Panc1 (cell line): ENCODE data around the gene EEIG1. TPM values are rescaled to one million over a fixed set of nuclear protein-coding genes. Genes with fewer than 3 reads are reported as not detected.

ENCODE experiments used
- ATAC-seq: fragments of 200-7000 bp; cut with Tn5 transposase; 2 replicates; pipeline ENCODE4 v1.9.1; 2020; ENCODE audit warnings: mild to moderate bottlenecking, moderate library complexity
- BruUV-seq: library from RNA; stranded (reverse); fragments of 400-500 nt; replicated peaks from 2 replicates; lab custom pipeline; 2021; lab: Mats Ljungman, UMichigan
- CTCF ChIA-PET: fragments of 300-600 bp; sonication (Branson Sonifier 250); formaldehyde crosslinking; loops from one replicate; lab custom pipeline; 2022; ENCODE audit warnings: antibody characterized with exemption; lab: Charles Lee
- POLR2A ChIA-PET: fragments of 300-600 bp; sonication (Branson Sonifier 250); formaldehyde crosslinking; loops from one replicate; lab custom pipeline; 2022; ENCODE audit warnings: antibody characterized with exemption; lab: Charles Lee
- DNase-seq: peaks from one replicate; pipeline ENCODE4 v3.0.0-alpha.2; 2010; ENCODE audit warnings: low read depth, low spot score
- H3K27ac ChIP-seq: 2 replicates; pipeline ENCODE4 v1.5.1; 2011; ENCODE audit warnings: mild to moderate bottlenecking, low read length, inconsistent platforms
- H3K27me3 ChIP-seq: fragments of 200-500 bp; sonication (Bioruptor generic); 2 replicates; pipeline ENCODE4 v1.6.0; 2014; ENCODE audit warnings: low read length, inconsistent platforms; ENCODE audit not compliant: control insufficient read depth, insufficient read depth
- H3K36me3 ChIP-seq: fragments of 200-500 bp; sonication (Bioruptor generic); 2 replicates; pipeline ENCODE4 v1.5.1; 2014; ENCODE audit warnings: inconsistent platforms, mild to moderate bottlenecking, low read length, moderate library complexity; ENCODE audit not compliant: control insufficient read depth, insufficient read depth
- H3K4me1 ChIP-seq: 2 replicates; pipeline ENCODE4 v1.5.1; 2011; ENCODE audit warnings: inconsistent platforms, mild to moderate bottlenecking, low read length, moderate library complexity; ENCODE audit not compliant: control insufficient read depth, insufficient read depth
- H3K4me3 ChIP-seq, 2 experiments: 2 replicates each; pipeline ENCODE4 v1.5.1; 2011 to 2012; ENCODE audit warnings: low read depth in 2 of 2, low read length in 2 of 2, mild to moderate bottlenecking in 2 of 2, inconsistent platforms in 1 of 2, moderate library complexity in 1 of 2
- H3K9me3 ChIP-seq: fragments of 200-500 bp; sonication (Bioruptor generic); 2 replicates; pipeline ENCODE4 v1.5.1; 2014; ENCODE audit warnings: low read depth, mild to moderate bottlenecking, inconsistent platforms, low read length, moderate library complexity; ENCODE audit not compliant: control insufficient read depth, insufficient read depth
- CTCF ChIP-seq: fragments of 450-650 bp; IDR thresholded peaks from 2 replicates; pipeline ENCODE4 v1.5.1; 2017; ENCODE audit warnings: mild to moderate bottlenecking
- POLR2AphosphoS5 ChIP-seq: IDR thresholded peaks from 2 replicates; pipeline ENCODE4 v1.6.1; 2012; ENCODE audit warnings: mild to moderate bottlenecking, low read depth, low read length, moderate library complexity
- REST ChIP-seq, 2 experiments: IDR thresholded peaks; 2 replicates each; pipeline ENCODE4 v1.6.1; 2011 to 2012; ENCODE audit warnings: low read depth in 2 of 2, control low read depth in 1 of 2, low read length in 1 of 2, mild to moderate bottlenecking in 1 of 2, moderate library complexity in 1 of 2; ENCODE audit not compliant: insufficient read depth in 1 of 2
- SIN3A ChIP-seq: IDR thresholded peaks from 2 replicates; pipeline ENCODE4 v1.6.1; 2012; ENCODE audit warnings: low read depth, mild to moderate bottlenecking, low read length, moderate library complexity, borderline replicate concordance; ENCODE audit not compliant: insufficient read depth
- TCF7L2 ChIP-seq: IDR thresholded peaks from 2 replicates; pipeline ENCODE4 v1.6.1; 2011; ENCODE audit warnings: mild to moderate bottlenecking, low read depth, low read length, inconsistent platforms
- in situ Hi-C: cut with HindIII; loops from 2 replicates; pipeline ENCODE4 v1.10.0; 2016; ENCODE audit warnings: low sequenced_read_pairs, low pct_unique_long_range_greater_than_20kb
- intact Hi-C: fragments of 100-400 bp; cut with micrococcal nuclease; formaldehyde crosslinking; loops from one replicate; pipeline ENCODE4 v1.10.0; 2022; ENCODE audit not compliant: unreplicated experiment
- total RNA-seq: library from RNA; stranded (reverse); gene quantifications from one replicate; pipeline ENCODE4 v1.2.1, GENCODE V29; 2021; ENCODE audit not compliant: unreplicated experiment

The EEIG1 gene
- total RNA-seq, 1 experiment from 2014 or later = 361 TPM

- in situ Hi-C loops (no loop called here), intact Hi-C loops (no loop called here)
- DNase-seq = no peak
- H3K4me3 ChIP-seq = no peak overlapping the region; a peak in 1 of 4 replicates
- no TSS peak for BruUV-seq
- POLR2A ChIA-PET = no interaction called here
- peak; percentile 51 for ATAC-seq
- H3K27me3 ChIP-seq = no peaks in the 10 kb centered on the region
- TF ChIP-seq POLR2AphosphoS5 (no peak), SIN3A (no peak), CTCF (no peak), REST (IDR thresholded peaks at IDR 0.05; ENCODE audit: insufficient read depth in 1 of 2, low read depth in 2 of 2, low read length in 1 of 2) (no peak), TCF7L2 (peak; percentile 84)
- H3K36me3 ChIP-seq = no peaks in the 10 kb centered on the region
- CTCF ChIA-PET = no interaction called here
- no peaks in the 10 kb centered on the region for H3K9me3 ChIP-seq
- H3K4me1 ChIP-seq = peaks cover 45% of the 10 kb centered on the region
- peak overlapping the region; percentile 91 for H3K27ac ChIP-seq
Observed at GRCh38 chr9:128007566-128008138, 26.9 kb upstream of the EEIG1 start.

- no peaks in the 10 kb centered on the region for H3K27me3 ChIP-seq
- in situ Hi-C loops (no loop called here), intact Hi-C loops (no loop called here)
- H3K4me1 ChIP-seq = peaks cover 47% of the 10 kb centered on the region
- ChIA-PET POLR2A (interaction anchor here (0.6 kb wide), 1 partner anchor 13 kb away, joined by 7 read pairs; no protein-coding TSS in a partner anchor), CTCF (interaction anchor here (0.6 to 0.7 kb wide), 2 partner anchors 21 to 58 kb away, joined by 3 to 5 read pairs; no protein-coding TSS in a partner anchor)
- DNase-seq (no peak), ATAC-seq (no peak)
- peak overlapping the region; percentile 91 for H3K27ac ChIP-seq
- no TSS peak for BruUV-seq
- H3K9me3 ChIP-seq = no peaks in the 10 kb centered on the region
- peak overlapping the region in 1 of 2 experiments; percentile 27; a peak in 2 of 4 replicates for H3K4me3 ChIP-seq
- H3K36me3 ChIP-seq = no peaks in the 10 kb centered on the region
- TF ChIP-seq TCF7L2 = no peak
- no peak for TF ChIP-seq REST (IDR thresholded peaks at IDR 0.05; ENCODE audit: insufficient read depth in 1 of 2, low read depth in 2 of 2, low read length in 1 of 2)
- no peak for TF ChIP-seq POLR2AphosphoS5
- no peak for TF ChIP-seq CTCF
- no peak for TF ChIP-seq SIN3A
Observed at GRCh38 chr9:128006332-128006996, 25.7 kb upstream of the EEIG1 start.
